ENCODE data around the gene LSAMP. TPM values are rescaled to one million over a fixed set of nuclear protein-coding genes. Genes with fewer than 3 reads are reported as not detected.

Gene LSAMP
- polyA plus RNA-seq, 3 donors: 11.2 to 14.7 (median 13.7) TPM

- DNase-seq (ENCODE audit: extremely low read depth in 1 of 11, low read depth in 9 of 11, low spot score in 4 of 11): no peak
Measured at GRCh38 chr3:115982629-115983028, 462.7 kb downstream of the LSAMP start.

- DNase-seq (ENCODE audit: extremely low read depth in 1 of 11, low read depth in 9 of 11, low spot score in 4 of 11): no peak
Measured at GRCh38 chr3:115982108-115982507, 463.2 kb downstream of the LSAMP start.

- DNase-seq (ENCODE audit: extremely low read depth in 1 of 11, low read depth in 9 of 11, low spot score in 4 of 11): peak in 1 of 11 donors; percentile 12
Measured at GRCh38 chr3:115980709-115981108, 464.6 kb downstream of the LSAMP start.

GRCh38 chr3:115977866-115978265, 467.4 kb downstream of the LSAMP start:
- no peak for DNase-seq (ENCODE audit: extremely low read depth in 1 of 11, low read depth in 9 of 11, low spot score in 4 of 11)

- no peak for DNase-seq (ENCODE audit: extremely low read depth in 1 of 11, low read depth in 9 of 11, low spot score in 4 of 11)
Measured at GRCh38 chr3:115975796-115976195, 469.5 kb downstream of the LSAMP start.

- no peak for DNase-seq (ENCODE audit: extremely low read depth in 1 of 11, low read depth in 9 of 11, low spot score in 4 of 11)
Measured at GRCh38 chr3:115975353-115975752, 469.9 kb downstream of the LSAMP start.

- DNase-seq (ENCODE audit: extremely low read depth in 1 of 11, low read depth in 9 of 11, low spot score in 4 of 11): no peak
Measured at GRCh38 chr3:115974940-115975339, 470.3 kb downstream of the LSAMP start.

GRCh38 chr3:115968871-115969270, 476.4 kb downstream of the LSAMP start:
- DNase-seq (ENCODE audit: extremely low read depth in 1 of 11, low read depth in 9 of 11, low spot score in 4 of 11): no peak

- no peak for DNase-seq (ENCODE audit: extremely low read depth in 1 of 11, low read depth in 9 of 11, low spot score in 4 of 11)
Measured at GRCh38 chr3:115961380-115961779, 483.9 kb downstream of the LSAMP start.

- peak; percentile 19 to 81 (median 61) for DNase-seq (ENCODE audit: extremely low read depth in 1 of 11, low read depth in 9 of 11, low spot score in 4 of 11)
Measured at GRCh38 chr3:115960799-115961198, 484.5 kb downstream of the LSAMP start.

GRCh38 chr3:115958526-115958925, 486.8 kb downstream of the LSAMP start:
- no peak for DNase-seq (ENCODE audit: extremely low read depth in 1 of 11, low read depth in 9 of 11, low spot score in 4 of 11)

- DNase-seq (ENCODE audit: extremely low read depth in 1 of 11, low read depth in 9 of 11, low spot score in 4 of 11): no peak
Measured at GRCh38 chr3:115947325-115947724, 498.0 kb downstream of the LSAMP start.

- DNase-seq (ENCODE audit: extremely low read depth in 1 of 11, low read depth in 9 of 11, low spot score in 4 of 11): no peak
Measured at GRCh38 chr3:115943579-115943978, 501.7 kb downstream of the LSAMP start.

- DNase-seq (ENCODE audit: extremely low read depth in 1 of 11, low read depth in 9 of 11, low spot score in 4 of 11): no peak
Measured at GRCh38 chr3:115937054-115937453, 508.2 kb downstream of the LSAMP start.

- no peak for DNase-seq (ENCODE audit: extremely low read depth in 1 of 11, low read depth in 9 of 11, low spot score in 4 of 11)
Measured at GRCh38 chr3:115932807-115933206, 512.5 kb downstream of the LSAMP start.

GRCh38 chr3:115931581-115931980, 513.7 kb downstream of the LSAMP start:
- DNase-seq (ENCODE audit: extremely low read depth in 1 of 11, low read depth in 9 of 11, low spot score in 4 of 11): no peak

GRCh38 chr3:115930922-115931321, 514.4 kb downstream of the LSAMP start:
- no peak for DNase-seq (ENCODE audit: extremely low read depth in 1 of 11, low read depth in 9 of 11, low spot score in 4 of 11)

GRCh38 chr3:115930168-115930567, 515.1 kb downstream of the LSAMP start:
- no peak for DNase-seq (ENCODE audit: extremely low read depth in 1 of 11, low read depth in 9 of 11, low spot score in 4 of 11)

GRCh38 chr3:115928376-115928775, 516.9 kb downstream of the LSAMP start:
- DNase-seq (ENCODE audit: extremely low read depth in 1 of 11, low read depth in 9 of 11, low spot score in 4 of 11): peak in 2 of 11 donors; percentile 8 to 10

GRCh38 chr3:115927197-115927596, 518.1 kb downstream of the LSAMP start:
- DNase-seq (ENCODE audit: extremely low read depth in 1 of 11, low read depth in 9 of 11, low spot score in 4 of 11): peak in 1 of 11 donors; percentile 9

- peak in 1 of 11 donors; percentile 6 for DNase-seq (ENCODE audit: extremely low read depth in 1 of 11, low read depth in 9 of 11, low spot score in 4 of 11)
Measured at GRCh38 chr3:115922681-115923347, 522.5 kb downstream of the LSAMP start.
